CD4-positive, CD25-positive, alpha-beta regulatory T cell (primary cell): ENCODE results near the gene CCHCR1. TPM values are rescaled to one million over a fixed set of nuclear protein-coding genes. Genes with fewer than 3 reads are reported as not detected.
A peak's percentile ranks its signal among the peaks of the same experiment; 100 is the strongest.

Source experiments
- ATAC-seq, 2 donors: fragments of 150-1000 bp; cut with Tn5 transposase; one replicate each; pipeline ENCODE4 v1.10.0; 2021; ENCODE audit warnings: low read depth in 2 of 2, moderate number of reproducible peaks in 2 of 2, moderate library complexity in 1 of 2
- DNase-seq, 3 donors: peaks; one replicate each; pipeline versions ENCODE4 v3.0.0 to v3.0.0-alpha.2; 2012 to 2022; ENCODE audit warnings: mixed read lengths in 1 of 3
- H3K27ac ChIP-seq: one replicate; pipeline ENCODE4 v1.7.0; 2013; ENCODE audit warnings: mild to moderate bottlenecking, low read length; ENCODE audit not compliant: insufficient read depth, poor library complexity, severe bottlenecking
- H3K27me3 ChIP-seq: one replicate; pipeline ENCODE4 v1.7.0; 2013; ENCODE audit warnings: low read length; ENCODE audit not compliant: control insufficient read depth, insufficient read depth
- H3K36me3 ChIP-seq: one replicate; pipeline ENCODE4 v1.7.0; 2013; ENCODE audit warnings: mild to moderate bottlenecking, low read length, moderate library complexity; ENCODE audit not compliant: control insufficient read depth, insufficient read depth
- H3K4me1 ChIP-seq: 2 replicates; pipeline ENCODE4 v1.7.0; 2013; ENCODE audit warnings: mild to moderate bottlenecking, low read length; ENCODE audit not compliant: insufficient read depth, control insufficient read depth, poor library complexity, severe bottlenecking
- H3K4me3 ChIP-seq: one replicate; pipeline ENCODE4 v1.7.0; 2013; ENCODE audit warnings: low read depth, mild to moderate bottlenecking, low read length, moderate library complexity
- H3K9me3 ChIP-seq, 2 experiments: 1 replicate in 1 of 2; 2 replicates in 1 of 2; pipeline ENCODE4 v1.7.0; 2013; ENCODE audit warnings: low read length in 2 of 2, mild to moderate bottlenecking in 1 of 2, moderate library complexity in 1 of 2; ENCODE audit not compliant: control insufficient read depth in 2 of 2
- H3K27ac Mint-ChIP-seq, 3 donors: one replicate each; pipeline ENCODE4 v1.8.0; 2020 to 2022; ENCODE audit warnings: mild to moderate bottlenecking in 3 of 3, mixed read lengths in 3 of 3, moderate library complexity in 2 of 3
- H3K27me3 Mint-ChIP-seq: one replicate; pipeline ENCODE4 v1.8.0; 2022; ENCODE audit warnings: mild to moderate bottlenecking, mixed read lengths
- H3K36me3 Mint-ChIP-seq: one replicate; pipeline ENCODE4 v1.8.0; 2020; ENCODE audit warnings: mixed read lengths
- H3K4me1 Mint-ChIP-seq, 4 donors: one replicate each; pipeline ENCODE4 v1.8.0; 2020 to 2022; ENCODE audit warnings: mixed read lengths in 4 of 4, mild to moderate bottlenecking in 1 of 4
- H3K4me3 Mint-ChIP-seq, 4 donors: one replicate each; pipeline ENCODE4 v1.8.0; 2020 to 2022; ENCODE audit warnings: mild to moderate bottlenecking in 4 of 4, mixed read lengths in 4 of 4, moderate library complexity in 3 of 4
- H3K9me3 Mint-ChIP-seq, 7 donors: one replicate each; pipeline ENCODE4 v1.8.0; 2020 to 2022; ENCODE audit warnings: mixed read lengths in 7 of 7, mild to moderate bottlenecking in 3 of 7, moderate library complexity in 2 of 7
- polyA plus RNA-seq, 4 donors: library from polyadenylated mRNA; unstranded; fragments of 300-500 nt; fragmentation: Illumina TruSeq; gene quantifications; one replicate each; pipeline ENCODE4 v1.2.3, GENCODE V29; 2021
- total RNA-seq: library from RNA; stranded (reverse); gene quantifications from one replicate; pipeline ENCODE4 v1.2.3, GENCODE V29; 2022

CCHCR1 gene
- total and polyA plus RNA-seq, 5 donors from 2014 or later: 3.5 to 27.2 (median 6.6) TPM

- no peak overlapping the region for H3K4me3 Mint-ChIP-seq
- peak overlapping the region in 1 of 3 donors; percentile 63 for H3K27ac Mint-ChIP-seq
- Histone ChIP-seq H3K27ac (no peak overlapping the region), H3K36me3 (no peaks in the 10 kb centered on the region), H3K4me1 (no peaks in the 10 kb centered on the region), H3K4me3 (no peak overlapping the region), H3K27me3 (peaks cover 6% of the 10 kb centered on the region), H3K9me3 (no peaks in the 10 kb centered on the region)
- H3K4me1 Mint-ChIP-seq: peaks cover 0 to 14% (median 7%) of the 10 kb centered on the region in 4 donors
- DNase-seq: peak; percentile 49 to 67 (median 65)
- peaks cover 18% of the 10 kb centered on the region for H3K27me3 Mint-ChIP-seq
- H3K9me3 Mint-ChIP-seq: no peaks in the 10 kb centered on the region
- H3K36me3 Mint-ChIP-seq: no peaks in the 10 kb centered on the region
- ATAC-seq: peak; percentile 66 to 72
These were observed 29.4 kb downstream of the CCHCR1 start for GRCh38 chr6:31128093-31128676.

- H3K36me3 ChIP-seq: no peaks in the 10 kb centered on the region
- no peak for DNase-seq
- no peak overlapping the region for H3K4me3 ChIP-seq
- H3K27ac Mint-ChIP-seq: no peak overlapping the region
- H3K27ac ChIP-seq: no peak overlapping the region
- peaks cover 6% of the 10 kb centered on the region for H3K27me3 ChIP-seq
- peaks cover 0 to 1% (median 0%) of the 10 kb centered on the region in 7 donors for H3K9me3 Mint-ChIP-seq
- peaks cover 22% of the 10 kb centered on the region for H3K27me3 Mint-ChIP-seq
- H3K9me3 ChIP-seq: no peaks in the 10 kb centered on the region
- peak overlapping the region in 1 of 4 donors; percentile 40 for H3K4me3 Mint-ChIP-seq
- no peak for ATAC-seq
- no peaks in the 10 kb centered on the region for H3K36me3 Mint-ChIP-seq
- no peaks in the 10 kb centered on the region for H3K4me1 ChIP-seq
- H3K4me1 Mint-ChIP-seq: peaks cover 0 to 14% (median 7%) of the 10 kb centered on the region in 4 donors
These were observed 31.0 kb downstream of the CCHCR1 start for GRCh38 chr6:31126396-31127175.

- H3K4me1 ChIP-seq: no peaks in the 10 kb centered on the region
- H3K4me3 Mint-ChIP-seq: no peak overlapping the region
- H3K36me3 Mint-ChIP-seq: no peaks in the 10 kb centered on the region
- H3K27ac Mint-ChIP-seq: peak overlapping the region in 1 of 3 donors; percentile 56
- H3K27me3 ChIP-seq: peaks cover 6% of the 10 kb centered on the region
- H3K9me3 ChIP-seq: no peaks in the 10 kb centered on the region
- H3K4me1 Mint-ChIP-seq: peaks cover 0 to 14% (median 7%) of the 10 kb centered on the region in 4 donors
- no peaks in the 10 kb centered on the region for H3K36me3 ChIP-seq
- no peak for DNase-seq
- H3K4me3 ChIP-seq: no peak overlapping the region
- H3K27me3 Mint-ChIP-seq: peaks cover 23% of the 10 kb centered on the region
- no peak for ATAC-seq
- no peak overlapping the region for H3K27ac ChIP-seq
- peaks cover 0 to 1% (median 0%) of the 10 kb centered on the region in 7 donors for H3K9me3 Mint-ChIP-seq
These were observed 31.8 kb downstream of the CCHCR1 start for GRCh38 chr6:31125586-31126363.

- Histone ChIP-seq H3K27me3 (peaks cover 6% of the 10 kb centered on the region), H3K4me1 (no peaks in the 10 kb centered on the region), H3K9me3 (no peaks in the 10 kb centered on the region), H3K36me3 (no peaks in the 10 kb centered on the region), H3K4me3 (no peak overlapping the region), H3K27ac (no peak overlapping the region)
- peaks cover 23% of the 10 kb centered on the region for H3K27me3 Mint-ChIP-seq
- peaks cover 0 to 1% (median 0%) of the 10 kb centered on the region in 7 donors for H3K9me3 Mint-ChIP-seq
- H3K4me3 Mint-ChIP-seq: no peak overlapping the region
- DNase-seq: no peak
- H3K27ac Mint-ChIP-seq: no peak overlapping the region
- no peaks in the 10 kb centered on the region for H3K36me3 Mint-ChIP-seq
- no peak for ATAC-seq
- peaks cover 0 to 14% (median 7%) of the 10 kb centered on the region in 4 donors for H3K4me1 Mint-ChIP-seq
These were observed 32.4 kb downstream of the CCHCR1 start for GRCh38 chr6:31125162-31125561.

GRCh38 chr6:31122791-31123706, 34.6 kb downstream of the CCHCR1 start:
- ATAC-seq: no peak
- H3K36me3 Mint-ChIP-seq: no peaks in the 10 kb centered on the region
- H3K27me3 Mint-ChIP-seq: peaks cover 9% of the 10 kb centered on the region
- Histone ChIP-seq H3K36me3 (no peaks in the 10 kb centered on the region), H3K4me3 (no peak overlapping the region), H3K9me3 (no peaks in the 10 kb centered on the region), H3K4me1 (no peaks in the 10 kb centered on the region), H3K27me3 (no peaks in the 10 kb centered on the region), H3K27ac (no peak overlapping the region)
- H3K4me1 Mint-ChIP-seq: peaks cover 0 to 6% (median 4%) of the 10 kb centered on the region in 4 donors
- no peak overlapping the region for H3K27ac Mint-ChIP-seq
- no peak for DNase-seq
- no peak overlapping the region for H3K4me3 Mint-ChIP-seq
- peaks cover 0 to 1% (median 0%) of the 10 kb centered on the region in 7 donors for H3K9me3 Mint-ChIP-seq

GRCh38 chr6:31121131-31121790, 36.3 kb downstream of the CCHCR1 start:
- ATAC-seq (no peak), DNase-seq (no peak)
- no peaks in the 10 kb centered on the region for H3K27me3 ChIP-seq
- no peaks in the 10 kb centered on the region for H3K36me3 ChIP-seq
- Mint-ChIP-seq H3K4me1 (peaks cover 0 to 2% (median 0%) of the 10 kb centered on the region in 4 donors), H3K27me3 (peaks cover 10% of the 10 kb centered on the region), H3K4me3 (no peak overlapping the region), H3K9me3 (peaks cover 0 to 1% (median 0%) of the 10 kb centered on the region in 7 donors), H3K27ac (no peak overlapping the region), H3K36me3 (no peaks in the 10 kb centered on the region)
- no peak overlapping the region for H3K4me3 ChIP-seq
- no peaks in the 10 kb centered on the region for H3K9me3 ChIP-seq
- H3K27ac ChIP-seq: no peak overlapping the region
- H3K4me1 ChIP-seq: no peaks in the 10 kb centered on the region
